ENCODE data around the gene TMED10.
A peak's percentile ranks its signal among the peaks of the same experiment; 100 is the strongest.
"Not testable (repeated sequence)": the region's sequence is repeated elsewhere in the genome, so short reads cannot be mapped to it uniquely, and the experiment has no call there.

TMED10 gene

DNA sequence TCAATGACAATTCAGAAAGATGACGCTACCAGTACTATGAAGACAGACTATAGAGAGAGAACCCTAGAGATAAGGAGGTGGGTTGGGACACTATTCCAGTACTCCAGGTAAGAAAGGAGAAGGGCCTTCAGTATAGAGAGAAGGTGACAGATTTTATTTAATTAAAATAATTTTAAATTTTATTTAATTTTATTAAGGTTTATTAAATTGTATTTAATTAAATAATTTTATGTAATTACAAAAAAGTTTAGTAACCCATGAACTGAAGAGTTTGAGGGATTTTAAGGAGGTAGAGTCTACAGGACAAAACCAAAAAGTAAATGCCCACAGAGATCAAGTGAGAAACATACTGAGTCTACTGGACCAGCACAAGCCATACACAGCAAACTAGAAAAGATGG is 20.3 kb downstream of the TMED10 start:
- DNase-seq = no peak

DNA sequence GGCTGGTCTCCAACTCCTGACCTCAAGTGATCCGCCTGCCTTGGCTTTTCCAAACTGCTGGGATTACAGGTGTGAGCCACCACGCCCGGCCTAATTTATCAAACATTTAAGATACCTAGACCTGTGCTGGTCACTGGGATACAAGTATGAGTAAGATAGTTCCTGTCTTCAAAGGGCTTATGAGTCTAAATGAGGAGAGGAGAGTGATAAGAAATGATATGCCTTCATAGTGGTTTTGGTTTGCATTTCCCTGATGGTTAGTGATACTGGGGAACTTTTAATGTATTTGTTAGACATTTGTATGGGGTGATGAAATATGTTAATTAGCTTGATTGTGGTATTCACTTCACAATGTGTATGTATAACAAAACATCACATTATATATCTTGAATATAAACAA is 21.2 kb downstream of the TMED10 start:
- no peak for DNase-seq

- no peak for DNase-seq
These were observed 23.1 kb downstream of the TMED10 start for GRCh38 chr14:75153295-75153694.

GRCh38 chr14:75151851-75152250 is 24.6 kb downstream of the TMED10 start:
- DNase-seq = no peak

DNA sequence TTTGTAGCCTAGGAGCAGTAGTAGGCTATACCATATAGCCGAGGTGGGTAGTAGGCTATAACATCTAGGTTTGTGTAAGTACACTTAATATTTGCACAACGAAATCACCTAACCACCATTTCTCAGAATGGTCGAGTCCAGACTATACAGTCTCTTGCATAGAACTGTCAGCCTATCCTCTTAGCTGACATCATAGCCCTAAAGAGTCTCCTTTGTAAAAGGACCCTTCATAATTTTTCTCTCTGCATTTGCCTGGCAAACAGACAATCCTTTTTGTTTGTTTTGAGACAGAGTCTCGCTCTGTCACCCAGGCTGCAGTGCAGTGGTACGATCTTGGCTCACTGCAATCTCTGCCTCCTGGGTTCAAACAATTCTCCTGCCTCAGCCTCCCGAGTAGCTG is 25.8 kb downstream of the TMED10 start:
- not testable (repeated sequence) for DNase-seq

GRCh38 chr14:75150150-75150549 is 26.3 kb downstream of the TMED10 start:
- no peak for DNase-seq

- no peak for DNase-seq
These were observed 28.9 kb downstream of the TMED10 start for GRCh38 chr14:75147423-75148071.

DNA sequence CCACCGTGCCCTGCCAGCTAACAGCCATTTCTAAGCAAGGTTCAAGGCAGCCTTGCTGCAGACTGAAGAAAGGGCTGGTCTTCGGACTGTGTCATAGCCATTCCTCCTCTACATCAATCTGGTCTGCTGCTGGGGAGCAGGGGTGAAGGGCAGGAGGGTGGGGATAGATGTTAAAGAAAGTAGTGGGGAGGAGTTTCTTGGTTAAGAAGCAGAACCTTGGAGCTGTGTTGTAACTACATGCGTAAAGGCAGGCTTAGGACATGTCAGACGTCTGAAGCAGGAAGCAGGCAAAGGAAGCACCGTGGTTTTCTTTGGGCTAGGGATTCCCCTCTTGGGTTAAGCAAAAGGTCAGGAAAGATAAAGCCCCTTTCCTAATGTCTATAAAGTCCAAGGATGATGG is 31.5 kb downstream of the TMED10 start:
- DNase-seq = no peak

- no peak for DNase-seq
These were observed 32.5 kb downstream of the TMED10 start for GRCh38 chr14:75143761-75144527.

DNA sequence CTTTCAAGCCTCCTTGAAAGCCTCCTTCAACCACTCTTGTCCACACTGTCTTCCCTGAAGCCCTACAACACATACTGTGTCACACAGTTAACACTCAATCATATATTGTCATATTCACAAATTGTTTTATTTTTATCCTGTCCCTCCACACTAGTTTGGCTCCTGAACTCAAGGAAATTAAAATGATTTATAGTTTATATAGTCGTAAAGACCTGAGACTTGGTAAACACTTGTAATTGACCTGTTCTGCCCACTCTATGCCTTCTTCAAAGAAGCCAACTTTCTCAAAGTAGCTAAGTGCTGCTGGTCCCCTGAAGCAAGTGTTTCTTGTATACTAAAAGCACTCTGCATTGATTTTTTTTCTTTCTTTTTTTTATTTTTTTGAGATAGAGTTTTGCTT is 33.9 kb downstream of the TMED10 start:
- DNase-seq = no peak

GRCh38 chr14:75141967-75142366 is 34.4 kb downstream of the TMED10 start:
- DNase-seq = peak; percentile 22

- DNase-seq = no peak
These were observed 35.4 kb downstream of the TMED10 start for GRCh38 chr14:75141062-75141461.

GRCh38 chr14:75140620-75141019 is 35.8 kb downstream of the TMED10 start:
- DNase-seq = no peak

DNA sequence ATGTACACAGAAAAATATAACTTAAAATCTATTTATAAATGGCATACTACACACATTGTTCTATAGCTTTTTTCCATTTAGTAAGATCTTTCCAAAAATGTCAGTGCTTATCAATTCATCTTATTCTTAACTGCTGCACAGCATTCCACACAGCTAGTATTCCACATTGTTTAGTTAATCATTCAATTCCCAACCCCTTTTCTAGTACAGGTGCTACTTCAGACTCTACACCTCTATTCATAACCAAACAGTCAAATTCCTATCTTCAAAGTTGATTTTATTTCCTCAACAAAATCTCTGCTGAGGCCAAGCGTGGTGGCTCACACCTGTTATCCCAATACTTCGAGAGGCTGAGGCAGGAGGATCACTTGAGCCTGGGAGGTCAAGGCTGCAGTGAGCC is 37.2 kb downstream of the TMED10 start:
- no peak for DNase-seq

DNA sequence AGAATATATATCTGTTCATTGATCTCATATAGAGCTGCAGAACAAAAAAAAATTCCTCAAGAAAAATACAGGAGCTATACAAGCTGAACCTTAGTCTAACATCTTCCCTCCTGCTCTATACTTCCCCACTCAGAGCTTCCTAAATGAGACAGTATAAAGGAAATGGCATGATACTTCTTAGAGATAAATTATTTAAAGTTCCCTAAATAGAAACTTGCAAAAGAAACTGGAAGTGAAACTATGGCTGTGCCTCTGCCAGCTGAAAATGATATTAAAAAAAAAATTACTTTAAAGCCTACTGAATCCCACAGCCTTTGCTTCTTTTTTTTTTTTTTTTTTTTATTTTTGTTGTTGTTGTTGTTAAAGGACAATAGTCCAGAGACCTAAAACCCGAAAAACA is 37.9 kb downstream of the TMED10 start:
- DNase-seq = no peak

DNA sequence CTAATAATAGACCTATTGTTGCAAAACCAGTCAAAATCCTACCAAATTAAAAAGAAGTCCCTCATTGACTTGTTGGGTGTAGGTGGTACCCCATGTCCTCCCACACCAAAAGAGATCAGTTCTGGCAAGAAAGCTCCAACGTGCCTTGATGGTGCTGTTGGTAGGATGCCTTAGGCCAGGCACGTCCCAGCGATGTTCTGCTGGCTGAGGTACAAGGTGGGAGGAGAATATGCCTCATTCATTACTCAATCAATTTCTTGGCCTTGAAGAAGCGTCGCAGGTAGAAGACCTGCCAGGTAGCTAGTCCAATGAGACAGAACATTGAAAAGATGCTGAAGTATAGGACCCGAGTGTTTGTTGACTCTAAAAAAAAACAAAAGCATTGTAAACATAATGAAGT is 41.8 kb downstream of the TMED10 start:
- DNase-seq = no peak

DNA sequence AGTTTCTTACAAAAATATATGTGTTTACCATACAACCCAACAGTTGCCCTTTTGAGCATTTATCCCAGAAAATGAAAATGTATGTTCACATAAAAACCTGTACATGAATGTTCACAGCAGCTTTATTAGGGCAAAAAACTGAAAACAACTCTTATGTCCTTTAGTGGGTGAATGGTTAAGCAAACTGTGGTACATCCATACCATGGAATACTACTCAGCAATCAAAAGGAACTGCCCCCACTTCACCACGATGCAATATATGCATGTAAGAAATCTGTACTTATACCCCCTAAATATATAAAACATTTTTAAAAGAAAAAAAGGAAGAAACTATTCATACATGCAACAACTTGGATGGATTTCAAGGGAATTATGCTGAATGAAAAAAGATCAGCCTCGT is 42.8 kb downstream of the TMED10 start:
- no peak for DNase-seq

DNA sequence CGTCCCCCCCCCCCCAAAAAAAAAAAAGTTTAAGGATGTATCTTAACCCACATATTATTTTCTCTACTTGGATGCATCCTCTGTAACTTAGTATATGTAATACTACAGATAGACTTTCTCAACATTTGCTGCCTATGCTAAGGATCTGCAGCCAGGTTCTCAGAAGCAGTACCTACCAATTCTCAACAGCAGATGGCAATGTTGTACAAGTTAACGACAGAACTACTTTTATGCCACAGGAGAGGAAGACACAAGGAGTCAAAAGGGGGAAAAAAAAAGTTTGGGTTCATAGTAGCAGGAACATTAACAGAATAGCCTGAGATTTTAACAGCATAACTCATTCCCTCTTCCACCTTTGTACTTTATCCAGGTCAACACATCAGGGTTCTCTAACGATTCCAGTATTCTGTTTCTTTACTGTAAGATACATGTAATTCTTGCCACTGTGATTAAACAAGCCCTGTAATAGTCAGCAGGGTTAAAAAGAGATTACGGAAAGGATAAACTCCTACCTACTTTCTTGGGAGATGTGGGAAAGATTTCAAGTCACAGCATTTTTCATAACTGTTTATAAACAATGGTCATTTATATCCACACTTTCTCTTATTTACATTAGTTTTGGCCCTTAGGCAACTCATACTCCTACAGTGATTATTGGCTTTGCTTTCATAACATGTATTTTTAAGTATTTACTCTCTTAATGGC is 43.9 kb downstream of the TMED10 start:
- DNase-seq = peak; percentile 79

- no peak for DNase-seq
These were observed 47.8 kb downstream of the TMED10 start for GRCh38 chr14:75128596-75128990.

DNA sequence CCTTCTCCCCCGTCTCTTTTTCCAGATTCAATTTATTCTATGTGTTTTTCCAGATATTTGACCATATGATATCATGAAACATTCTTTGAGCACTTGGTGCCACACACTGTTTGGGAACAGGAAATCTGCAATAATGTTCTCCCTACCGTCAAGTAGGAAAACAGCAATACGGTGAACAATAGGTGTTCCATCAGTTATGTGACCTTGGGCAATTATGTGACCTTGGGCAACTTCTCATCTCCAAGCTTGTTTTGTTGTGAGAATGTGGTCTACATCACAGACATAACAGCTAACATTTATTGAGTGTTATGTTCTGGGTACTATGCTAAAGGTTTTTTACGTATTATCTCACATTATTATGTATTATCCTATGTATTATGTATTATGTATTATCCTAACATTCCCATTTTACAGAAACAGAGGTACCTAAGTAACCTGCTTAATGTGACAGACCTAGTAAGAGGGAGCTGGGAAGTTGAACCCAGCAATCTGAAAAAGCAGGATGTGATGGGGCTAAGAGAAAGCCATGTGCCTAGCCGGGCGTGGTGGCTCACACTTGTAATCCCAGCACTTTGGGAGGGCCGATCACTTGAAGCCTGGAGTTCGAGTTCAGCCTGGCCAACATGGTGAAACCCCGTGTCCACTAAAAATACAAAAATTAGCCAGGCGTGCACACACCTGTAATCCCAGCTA is 48.4 kb downstream of the TMED10 start:
- DNase-seq = no peak

DNA sequence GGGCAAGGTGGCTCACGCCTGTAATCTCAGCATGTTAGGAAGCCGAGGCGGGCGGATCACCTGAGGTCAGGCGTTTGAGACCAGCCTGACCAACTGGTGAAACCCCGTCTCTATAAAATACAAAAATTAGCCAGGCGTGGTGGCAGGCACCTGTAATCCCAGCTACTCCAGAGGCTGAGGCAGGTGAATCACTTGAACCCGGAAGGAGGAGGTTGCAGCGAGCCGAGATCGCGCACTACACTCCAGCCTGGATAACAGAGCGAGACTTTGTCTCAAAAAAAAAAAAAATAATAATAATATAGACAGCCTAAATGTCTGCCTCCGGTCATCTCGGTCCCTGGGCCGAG is 49.0 kb downstream of the TMED10 start:
- not testable (repeated sequence) for DNase-seq

GRCh38 chr14:75126679-75127473 is 49.5 kb downstream of the TMED10 start, which contains the start of gene NEK9:
NEK9 (minus strand) TSS chr14:75127048; CDS start chr14:75126921, 127 bp downstream.
- DNase-seq = peak; percentile 85

- no peak for DNase-seq
These were observed 50.3 kb downstream of the TMED10 start for GRCh38 chr14:75126121-75126544.
